ENCODE measurements around the gene MPHOSPH9.

GRCh38 chr12:123127182-123127495 is 105.8 kb downstream of the MPHOSPH9 start:
- TF ChIP-seq CTCF (IDR thresholded peaks at IDR 0.05): no peak
- TF ChIP-seq POLR2AphosphoS5 (IDR thresholded peaks at IDR 0.05): no peak
- TF ChIP-seq POLR2A (IDR thresholded peaks at IDR 0.05): no peak

All from sigmoid colon (tissue), 4 donors.